ENCODE measurements around the gene DSG4. TPM values are rescaled to one million over a fixed set of nuclear protein-coding genes. Genes with fewer than 3 reads are reported as not detected.

Gene DSG4
- total RNA-seq, 2 experiments from 2014 or later, result not detected

GRCh38 chr18:31356025-31356424, 20.6 kb upstream of the DSG4 start:
- no peak overlapping the region for H3K4me3 ChIP-seq (ENCODE audit: low read depth, low read length, poor library complexity, severe bottlenecking)
- no peak overlapping the region for H3K27ac ChIP-seq (ENCODE audit: low read depth, low read length, poor library complexity, severe bottlenecking)
- H3K9me2 ChIP-seq (ENCODE audit: insufficient read depth, low read length), result no peaks in the 10 kb centered on the region
- ChIA-PET CTCF (ENCODE audit: unreplicated experiment) (no interaction called here), POLR2A (no interaction called here)
- DNase-seq (ENCODE audit: low spot score), result no peak
- H3K9me3 ChIP-seq (ENCODE audit: low read length), result no peaks in the 10 kb centered on the region
- H3K4me1 ChIP-seq (ENCODE audit: insufficient read depth, low read length, poor library complexity, severe bottlenecking), result no peaks in the 10 kb centered on the region
- H3K79me2 ChIP-seq (ENCODE audit: insufficient read depth, low read depth, low read length), result no peaks in the 10 kb centered on the region
- H3K4me2 ChIP-seq (ENCODE audit: low read length), result no peak overlapping the region
- no peak for TF ChIP-seq EZH2phosphoT487 (IDR thresholded peaks at IDR 0.05; ENCODE audit: borderline replicate concordance, low read depth, low read length)
- no peak for TF ChIP-seq CTCF (conservative IDR thresholded peaks at IDR 0.05; ENCODE audit: low read length)
- no peaks in the 10 kb centered on the region for H4K20me1 ChIP-seq (ENCODE audit: insufficient read depth, low read length)
- no peak overlapping the region for H2AFZ ChIP-seq (ENCODE audit: low read length)
- BruUV-seq (replicated peaks), result no TSS peak
- intact Hi-C loops (cut with micrococcal nuclease; ENCODE audit: unreplicated experiment), result no loop called here
- H3K36me3 ChIP-seq (ENCODE audit: insufficient read depth, low read length), result no peaks in the 10 kb centered on the region

GRCh38 chr18:31364190-31364589, 12.4 kb upstream of the DSG4 start:
- CTCF ChIA-PET (ENCODE audit: unreplicated experiment), result no interaction called here
- TF ChIP-seq EZH2phosphoT487 (IDR thresholded peaks at IDR 0.05; ENCODE audit: borderline replicate concordance, low read depth, low read length) (no peak), CTCF (conservative IDR thresholded peaks at IDR 0.05; ENCODE audit: low read length) (no peak)
- POLR2A ChIA-PET, result no interaction called here
- Histone ChIP-seq H2AFZ (ENCODE audit: low read length) (no peak overlapping the region), H3K4me2 (ENCODE audit: low read length) (no peak overlapping the region), H3K9me2 (ENCODE audit: insufficient read depth, low read length) (no peaks in the 10 kb centered on the region), H3K9me3 (ENCODE audit: low read length) (no peaks in the 10 kb centered on the region), H3K27ac (ENCODE audit: low read depth, low read length, poor library complexity, severe bottlenecking) (no peak overlapping the region), H4K20me1 (ENCODE audit: insufficient read depth, low read length) (no peaks in the 10 kb centered on the region), H3K4me3 (ENCODE audit: low read depth, low read length, poor library complexity, severe bottlenecking) (no peak overlapping the region), H3K79me2 (ENCODE audit: insufficient read depth, low read depth, low read length) (no peaks in the 10 kb centered on the region), H3K4me1 (ENCODE audit: insufficient read depth, low read length, poor library complexity, severe bottlenecking) (no peaks in the 10 kb centered on the region), H3K36me3 (ENCODE audit: insufficient read depth, low read length) (no peaks in the 10 kb centered on the region)
- DNase-seq (ENCODE audit: low spot score), result no peak
- no TSS peak for BruUV-seq (replicated peaks)
- intact Hi-C loops (cut with micrococcal nuclease; ENCODE audit: unreplicated experiment), result no loop called here

GRCh38 chr18:31369478-31369877, 7.1 kb upstream of the DSG4 start:
- no peak overlapping the region for H2AFZ ChIP-seq (ENCODE audit: low read length)
- ChIA-PET POLR2A (no interaction called here), CTCF (ENCODE audit: unreplicated experiment) (no interaction called here)
- no peaks in the 10 kb centered on the region for H3K36me3 ChIP-seq (ENCODE audit: insufficient read depth, low read length)
- no peaks in the 10 kb centered on the region for H3K79me2 ChIP-seq (ENCODE audit: insufficient read depth, low read depth, low read length)
- H3K4me1 ChIP-seq (ENCODE audit: insufficient read depth, low read length, poor library complexity, severe bottlenecking), result no peaks in the 10 kb centered on the region
- TF ChIP-seq EZH2phosphoT487 (IDR thresholded peaks at IDR 0.05; ENCODE audit: borderline replicate concordance, low read depth, low read length), result no peak
- TF ChIP-seq CTCF (conservative IDR thresholded peaks at IDR 0.05; ENCODE audit: low read length), result no peak
- H4K20me1 ChIP-seq (ENCODE audit: insufficient read depth, low read length), result no peaks in the 10 kb centered on the region
- H3K27ac ChIP-seq (ENCODE audit: low read depth, low read length, poor library complexity, severe bottlenecking), result no peak overlapping the region
- intact Hi-C loops (cut with micrococcal nuclease; ENCODE audit: unreplicated experiment), result no loop called here
- BruUV-seq (replicated peaks), result no TSS peak
- DNase-seq (ENCODE audit: low spot score), result no peak
- H3K4me3 ChIP-seq (ENCODE audit: low read depth, low read length, poor library complexity, severe bottlenecking), result no peak overlapping the region
- H3K9me2 ChIP-seq (ENCODE audit: insufficient read depth, low read length), result no peaks in the 10 kb centered on the region
- H3K9me3 ChIP-seq (ENCODE audit: low read length), result no peaks in the 10 kb centered on the region
- no peak overlapping the region for H3K4me2 ChIP-seq (ENCODE audit: low read length)

All from OCI-LY7 (cell line).